ENCODE data around the gene DHDDS. TPM values are rescaled to one million over a fixed set of nuclear protein-coding genes. Genes with fewer than 3 reads are reported as not detected.
"Not testable (repeated sequence)": the region's sequence is repeated elsewhere in the genome, so short reads cannot be mapped to it uniquely, and the experiment has no call there.

Gene DHDDS
- total and polyA plus RNA-seq, 2 donors from 2014 or later = 41.8 to 53.4 TPM

GRCh38 chr1:26500488-26501175 is 68.5 kb downstream of the DHDDS start:
- FAIRE-seq = no peak
- peak; percentile 88 to 97 (median 93) for DNase-seq
- H3K9me3 ChIP-seq (ENCODE audit: control insufficient read depth in 2 of 3, insufficient read depth in 1 of 3, low read length in 3 of 3) = no peaks in the 10 kb centered on the region
- H3K4me3 ChIP-seq (ENCODE audit: low read length in 3 of 3) = peak overlapping the region; percentile 68 to 80 (median 75)
- no peaks in the 10 kb centered on the region for H3K27me3 ChIP-seq (ENCODE audit: control insufficient read depth, insufficient read depth, low read length)
- TF ChIP-seq CTCF (IDR thresholded peaks at IDR 0.05; ENCODE audit: borderline replicate concordance, extremely low read depth, insufficient read depth) = no peak
- peaks cover 0 to 5% (median 0%) of the 10 kb centered on the region in 3 donors for H3K4me1 ChIP-seq (ENCODE audit: control insufficient read depth in 2 of 3, insufficient read depth in 2 of 3, low read depth in 1 of 3, low read length in 3 of 3)
- intact Hi-C loops (cut with DNase I) = no loop called here
- H3K27ac ChIP-seq (ENCODE audit: low read depth in 2 of 2, low read length in 2 of 2) = peak overlapping the region; percentile 97
- no peaks in the 10 kb centered on the region for H3K36me3 ChIP-seq (ENCODE audit: control insufficient read depth in 2 of 3, insufficient read depth in 3 of 3, low read length in 3 of 3)
- H3K9ac ChIP-seq (ENCODE audit: low read length in 3 of 3) = peak overlapping the region; percentile 60 to 77 (median 74)

GRCh38 chr1:26510711-26511110 is 78.6 kb downstream of the DHDDS start:
- H3K4me1 ChIP-seq (ENCODE audit: control insufficient read depth in 2 of 3, insufficient read depth in 2 of 3, low read depth in 1 of 3, low read length in 3 of 3); H3K9me3 ChIP-seq (ENCODE audit: control insufficient read depth in 2 of 3, insufficient read depth in 1 of 3, low read length in 3 of 3); H3K27me3 ChIP-seq (ENCODE audit: control insufficient read depth, insufficient read depth, low read length); intact Hi-C loops (cut with DNase I); H3K9ac ChIP-seq (ENCODE audit: low read length in 3 of 3); H3K27ac ChIP-seq (ENCODE audit: low read depth in 2 of 2, low read length in 2 of 2); H3K36me3 ChIP-seq (ENCODE audit: control insufficient read depth in 2 of 3, insufficient read depth in 3 of 3, low read length in 3 of 3); H3K4me3 ChIP-seq (ENCODE audit: low read length in 3 of 3): not testable (repeated sequence)
- FAIRE-seq = peak; percentile 69
- peak in 4 of 5 donors; percentile 54 to 75 (median 66) for DNase-seq

GRCh38 chr1:26515836-26516235 is 83.7 kb downstream of the DHDDS start:
- H3K4me1 ChIP-seq (ENCODE audit: control insufficient read depth in 2 of 3, insufficient read depth in 2 of 3, low read depth in 1 of 3, low read length in 3 of 3); intact Hi-C loops (cut with DNase I); FAIRE-seq; H3K9ac ChIP-seq (ENCODE audit: low read length in 3 of 3); H3K27me3 ChIP-seq (ENCODE audit: control insufficient read depth, insufficient read depth, low read length); H3K9me3 ChIP-seq (ENCODE audit: control insufficient read depth in 2 of 3, insufficient read depth in 1 of 3, low read length in 3 of 3); H3K36me3 ChIP-seq (ENCODE audit: control insufficient read depth in 2 of 3, insufficient read depth in 3 of 3, low read length in 3 of 3); H3K27ac ChIP-seq (ENCODE audit: low read depth in 2 of 2, low read length in 2 of 2); H3K4me3 ChIP-seq (ENCODE audit: low read length in 3 of 3): not testable (repeated sequence)
- DNase-seq = peak in 1 of 5 donors; percentile 4

- FAIRE-seq = no peak
- intact Hi-C loops (cut with DNase I) = no loop called here
Measured at GRCh38 chr1:26516987-26517765, 85.1 kb downstream of the DHDDS start.

More at GRCh38 chr1:26516987-26517765, 85.1 kb downstream of the DHDDS start:
- no peak for TF ChIP-seq CTCF (IDR thresholded peaks at IDR 0.05; ENCODE audit: borderline replicate concordance, extremely low read depth, insufficient read depth)
- no peak overlapping the region for H3K27ac ChIP-seq (ENCODE audit: low read depth in 2 of 2, low read length in 2 of 2)
- H3K4me1 ChIP-seq (ENCODE audit: control insufficient read depth in 2 of 3, insufficient read depth in 2 of 3, low read depth in 1 of 3, low read length in 3 of 3) = no peaks in the 10 kb centered on the region
- H3K36me3 ChIP-seq (ENCODE audit: control insufficient read depth in 2 of 3, insufficient read depth in 3 of 3, low read length in 3 of 3) = no peaks in the 10 kb centered on the region
- peak in 1 of 5 donors; percentile 1 for DNase-seq
- no peaks in the 10 kb centered on the region for H3K9me3 ChIP-seq (ENCODE audit: control insufficient read depth in 2 of 3, insufficient read depth in 1 of 3, low read length in 3 of 3)
- no peak overlapping the region for H3K9ac ChIP-seq (ENCODE audit: low read length in 3 of 3)
- no peaks in the 10 kb centered on the region for H3K27me3 ChIP-seq (ENCODE audit: control insufficient read depth, insufficient read depth, low read length)
- no peak overlapping the region for H3K4me3 ChIP-seq (ENCODE audit: low read length in 3 of 3)
